Measurements from ENCODE around the gene MIB1. TPM values are rescaled to one million over a fixed set of nuclear protein-coding genes. Genes with fewer than 3 reads are reported as not detected.

MIB1 gene
- total and polyA plus RNA-seq, 10 of the 15 experiments (the other 5 are each of a cell fraction or from before 2014, with no cell fraction given), result 2.3 to 27.5 (median 10.4) TPM

DNA sequence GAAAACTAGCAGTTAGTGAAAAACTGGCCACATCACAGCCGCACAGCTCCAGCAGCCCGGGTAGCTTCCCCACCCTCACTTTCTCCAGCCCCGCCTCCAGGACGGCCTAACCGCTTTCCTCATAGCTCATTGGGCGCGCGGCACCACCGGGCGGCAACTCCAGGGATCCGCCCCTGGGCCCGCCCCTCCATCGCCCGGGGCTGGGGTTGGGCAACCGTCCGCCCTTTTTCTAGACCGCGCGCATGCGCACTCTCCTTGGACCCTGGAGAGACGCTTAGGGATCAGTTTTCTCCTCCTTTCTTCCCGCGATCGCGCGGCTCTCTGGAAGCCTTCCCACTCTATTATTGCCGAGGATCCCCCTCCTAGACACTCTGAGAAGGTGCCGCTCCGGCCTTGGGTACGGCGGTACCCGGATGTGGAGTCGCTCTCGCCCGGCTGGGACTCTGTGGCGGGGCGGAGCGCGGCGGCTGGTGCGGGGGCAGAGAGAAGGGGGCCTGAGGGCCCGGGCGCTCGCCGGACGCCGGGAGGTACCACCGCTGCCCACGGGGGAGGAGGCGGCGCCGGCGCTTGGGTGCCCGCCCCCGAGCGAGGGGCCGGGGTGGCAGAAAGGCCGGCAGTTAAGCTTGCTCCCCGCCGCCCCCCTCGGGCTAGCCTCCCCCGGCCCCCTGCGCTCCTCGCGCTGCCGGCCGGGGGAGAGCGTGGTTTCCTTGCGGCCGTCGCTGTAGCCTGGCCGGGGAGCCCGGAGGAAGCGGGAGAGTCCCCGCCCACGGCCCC is at the start of gene MIB1 (continued):
- TF ChIP-seq, protein P1, sequence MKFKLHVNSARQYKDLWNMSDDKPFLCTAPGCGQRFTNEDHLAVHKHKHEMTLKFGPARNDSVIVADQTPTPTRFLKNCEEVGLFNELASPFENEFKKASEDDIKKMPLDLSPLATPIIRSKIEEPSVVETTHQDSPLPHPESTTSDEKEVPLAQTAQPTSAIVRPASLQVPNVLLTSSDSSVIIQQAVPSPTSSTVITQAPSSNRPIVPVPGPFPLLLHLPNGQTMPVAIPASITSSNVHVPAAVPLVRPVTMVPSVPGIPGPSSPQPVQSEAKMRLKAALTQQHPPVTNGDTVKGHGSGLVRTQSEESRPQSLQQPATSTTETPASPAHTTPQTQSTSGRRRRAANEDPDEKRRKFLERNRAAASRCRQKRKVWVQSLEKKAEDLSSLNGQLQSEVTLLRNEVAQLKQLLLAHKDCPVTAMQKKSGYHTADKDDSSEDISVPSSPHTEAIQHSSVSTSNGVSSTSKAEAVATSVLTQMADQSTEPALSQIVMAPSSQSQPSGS (IDR thresholded peaks at IDR 0.05; ENCODE audit: low read length), result no peak
- TF ChIP-seq, protein P2, sequence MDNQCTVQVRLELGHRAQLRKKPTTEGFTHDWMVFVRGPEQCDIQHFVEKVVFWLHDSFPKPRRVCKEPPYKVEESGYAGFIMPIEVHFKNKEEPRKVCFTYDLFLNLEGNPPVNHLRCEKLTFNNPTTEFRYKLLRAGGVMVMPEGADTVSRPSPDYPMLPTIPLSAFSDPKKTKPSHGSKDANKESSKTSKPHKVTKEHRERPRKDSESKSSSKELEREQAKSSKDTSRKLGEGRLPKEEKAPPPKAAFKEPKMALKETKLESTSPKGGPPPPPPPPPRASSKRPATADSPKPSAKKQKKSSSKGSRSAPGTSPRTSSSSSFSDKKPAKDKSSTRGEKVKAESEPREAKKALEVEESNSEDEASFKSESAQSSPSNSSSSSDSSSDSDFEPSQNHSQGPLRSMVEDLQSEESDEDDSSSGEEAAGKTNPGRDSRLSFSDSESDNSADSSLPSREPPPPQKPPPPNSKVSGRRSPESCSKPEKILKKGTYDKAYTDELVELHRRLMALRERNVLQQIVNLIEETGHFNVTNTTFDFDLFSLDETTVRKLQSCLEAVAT (IDR thresholded peaks at IDR 0.05), result no peak
- TF ChIP-seq IRF4 (IDR thresholded peaks at IDR 0.05; ENCODE audit: low read depth, low read length) (no peak), ZNF217 (IDR thresholded peaks at IDR 0.05) (0 out of 2 replicates have a peak, but pooled peaks have one; percentile 27), LARP7 (IDR thresholded peaks at IDR 0.05) (no peak), CREM (IDR thresholded peaks at IDR 0.05; ENCODE audit: low read depth) (no peak), STAT1 (conservative IDR thresholded peaks at IDR 0.05) (no peak; the same call in 1 of the 2 replicates), TAF1 (IDR thresholded peaks at IDR 0.05; ENCODE audit: borderline replicate concordance, low read depth, low read length) (peak; percentile 35), EED (IDR thresholded peaks at IDR 0.05; ENCODE audit: low read depth) (peak; percentile 70), ASH2L (IDR thresholded peaks at IDR 0.05; ENCODE audit: borderline replicate concordance, low read depth) (peak; percentile 67; the same call in 1 of the 2 replicates), FOS (IDR thresholded peaks at IDR 0.05; ENCODE audit: borderline replicate concordance, extremely low read depth, insufficient read length) (no peak), JUND (IDR thresholded peaks at IDR 0.05; ENCODE audit: low read depth, low read length) (0 out of 2 replicates have a peak, but pooled peaks have one; percentile 7), CHD1 (IDR thresholded peaks at IDR 0.05; ENCODE audit: low read depth, low read length) (0 out of 2 replicates have a peak, but pooled peaks have one; percentile 65), SMARCA5 (IDR thresholded peaks at IDR 0.05) (0 out of 2 replicates have a peak, but pooled peaks have one; percentile 33), CEBPB (IDR thresholded peaks at IDR 0.05; ENCODE audit: borderline replicate concordance in 1 of 2, low read depth in 2 of 2, low read length in 2 of 2) (peak in 1 of 2 experiments; percentile 61; a peak in 1 of 4 replicates), MYB (IDR thresholded peaks at IDR 0.05; ENCODE audit: borderline replicate concordance, low read depth, low read length) (no peak)
- TF ChIP-seq, protein P3, sequence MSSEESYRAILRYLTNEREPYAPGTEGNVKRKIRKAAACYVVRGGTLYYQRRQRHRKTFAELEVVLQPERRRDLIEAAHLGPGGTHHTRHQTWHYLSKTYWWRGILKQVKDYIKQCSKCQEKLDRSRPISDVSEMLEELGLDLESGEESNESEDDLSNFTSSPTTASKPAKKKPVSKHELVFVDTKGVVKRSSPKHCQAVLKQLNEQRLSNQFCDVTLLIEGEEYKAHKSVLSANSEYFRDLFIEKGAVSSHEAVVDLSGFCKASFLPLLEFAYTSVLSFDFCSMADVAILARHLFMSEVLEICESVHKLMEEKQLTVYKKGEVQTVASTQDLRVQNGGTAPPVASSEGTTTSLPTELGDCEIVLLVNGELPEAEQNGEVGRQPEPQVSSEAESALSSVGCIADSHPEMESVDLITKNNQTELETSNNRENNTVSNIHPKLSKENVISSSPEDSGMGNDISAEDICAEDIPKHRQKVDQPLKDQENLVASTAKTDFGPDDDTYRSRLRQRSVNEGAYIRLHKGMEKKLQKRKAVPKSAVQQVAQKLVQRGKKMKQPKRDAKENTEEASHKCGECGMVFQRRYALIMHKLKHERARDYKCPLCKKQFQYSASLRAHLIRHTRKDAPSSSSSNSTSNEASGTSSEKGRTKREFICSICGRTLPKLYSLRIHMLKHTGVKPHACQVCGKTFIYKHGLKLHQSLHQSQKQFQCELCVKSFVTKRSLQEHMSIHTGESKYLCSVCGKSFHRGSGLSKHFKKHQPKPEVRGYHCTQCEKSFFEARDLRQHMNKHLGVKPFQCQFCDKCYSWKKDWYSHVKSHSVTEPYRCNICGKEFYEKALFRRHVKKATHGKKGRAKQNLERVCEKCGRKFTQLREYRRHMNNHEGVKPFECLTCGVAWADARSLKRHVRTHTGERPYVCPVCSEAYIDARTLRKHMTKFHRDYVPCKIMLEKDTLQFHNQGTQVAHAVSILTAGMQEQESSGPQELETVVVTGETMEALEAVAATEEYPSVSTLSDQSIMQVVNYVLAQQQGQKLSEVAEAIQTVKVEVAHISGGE (CRISPR knock-in tag; IDR thresholded peaks at IDR 0.05), result no peak
- TF ChIP-seq, protein P4, sequence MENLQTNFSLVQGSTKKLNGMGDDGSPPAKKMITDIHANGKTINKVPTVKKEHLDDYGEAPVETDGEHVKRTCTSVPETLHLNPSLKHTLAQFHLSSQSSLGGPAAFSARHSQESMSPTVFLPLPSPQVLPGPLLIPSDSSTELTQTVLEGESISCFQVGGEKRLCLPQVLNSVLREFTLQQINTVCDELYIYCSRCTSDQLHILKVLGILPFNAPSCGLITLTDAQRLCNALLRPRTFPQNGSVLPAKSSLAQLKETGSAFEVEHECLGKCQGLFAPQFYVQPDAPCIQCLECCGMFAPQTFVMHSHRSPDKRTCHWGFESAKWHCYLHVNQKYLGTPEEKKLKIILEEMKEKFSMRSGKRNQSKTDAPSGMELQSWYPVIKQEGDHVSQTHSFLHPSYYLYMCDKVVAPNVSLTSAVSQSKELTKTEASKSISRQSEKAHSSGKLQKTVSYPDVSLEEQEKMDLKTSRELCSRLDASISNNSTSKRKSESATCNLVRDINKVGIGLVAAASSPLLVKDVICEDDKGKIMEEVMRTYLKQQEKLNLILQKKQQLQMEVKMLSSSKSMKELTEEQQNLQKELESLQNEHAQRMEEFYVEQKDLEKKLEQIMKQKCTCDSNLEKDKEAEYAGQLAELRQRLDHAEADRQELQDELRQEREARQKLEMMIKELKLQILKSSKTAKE (IDR thresholded peaks at IDR 0.05; ENCODE audit: low read depth, poor library complexity, severe bottlenecking), result no peak
- TF ChIP-seq, protein P5, sequence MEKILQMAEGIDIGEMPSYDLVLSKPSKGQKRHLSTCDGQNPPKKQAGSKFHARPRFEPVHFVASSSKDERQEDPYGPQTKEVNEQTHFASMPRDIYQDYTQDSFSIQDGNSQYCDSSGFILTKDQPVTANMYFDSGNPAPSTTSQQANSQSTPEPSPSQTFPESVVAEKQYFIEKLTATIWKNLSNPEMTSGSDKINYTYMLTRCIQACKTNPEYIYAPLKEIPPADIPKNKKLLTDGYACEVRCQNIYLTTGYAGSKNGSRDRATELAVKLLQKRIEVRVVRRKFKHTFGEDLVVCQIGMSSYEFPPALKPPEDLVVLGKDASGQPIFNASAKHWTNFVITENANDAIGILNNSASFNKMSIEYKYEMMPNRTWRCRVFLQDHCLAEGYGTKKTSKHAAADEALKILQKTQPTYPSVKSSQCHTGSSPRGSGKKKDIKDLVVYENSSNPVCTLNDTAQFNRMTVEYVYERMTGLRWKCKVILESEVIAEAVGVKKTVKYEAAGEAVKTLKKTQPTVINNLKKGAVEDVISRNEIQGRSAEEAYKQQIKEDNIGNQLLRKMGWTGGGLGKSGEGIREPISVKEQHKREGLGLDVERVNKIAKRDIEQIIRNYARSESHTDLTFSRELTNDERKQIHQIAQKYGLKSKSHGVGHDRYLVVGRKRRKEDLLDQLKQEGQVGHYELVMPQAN (conservative IDR thresholded peaks at IDR 0.05), result peak; percentile 38
